GM18499 (cell line): ENCODE measurements around the gene CFAP221.
A peak's percentile ranks its signal among the peaks of the same experiment; 100 is the strongest.

Source experiments
- ATAC-seq: cut with Tn5 transposase; IDR thresholded peaks from one replicate; pipeline ENCODE4 v1.9.1; 2021; ENCODE audit warnings: moderate number of reproducible peaks; ENCODE audit not compliant: insufficient read depth, unreplicated experiment

CFAP221 gene

DNA sequence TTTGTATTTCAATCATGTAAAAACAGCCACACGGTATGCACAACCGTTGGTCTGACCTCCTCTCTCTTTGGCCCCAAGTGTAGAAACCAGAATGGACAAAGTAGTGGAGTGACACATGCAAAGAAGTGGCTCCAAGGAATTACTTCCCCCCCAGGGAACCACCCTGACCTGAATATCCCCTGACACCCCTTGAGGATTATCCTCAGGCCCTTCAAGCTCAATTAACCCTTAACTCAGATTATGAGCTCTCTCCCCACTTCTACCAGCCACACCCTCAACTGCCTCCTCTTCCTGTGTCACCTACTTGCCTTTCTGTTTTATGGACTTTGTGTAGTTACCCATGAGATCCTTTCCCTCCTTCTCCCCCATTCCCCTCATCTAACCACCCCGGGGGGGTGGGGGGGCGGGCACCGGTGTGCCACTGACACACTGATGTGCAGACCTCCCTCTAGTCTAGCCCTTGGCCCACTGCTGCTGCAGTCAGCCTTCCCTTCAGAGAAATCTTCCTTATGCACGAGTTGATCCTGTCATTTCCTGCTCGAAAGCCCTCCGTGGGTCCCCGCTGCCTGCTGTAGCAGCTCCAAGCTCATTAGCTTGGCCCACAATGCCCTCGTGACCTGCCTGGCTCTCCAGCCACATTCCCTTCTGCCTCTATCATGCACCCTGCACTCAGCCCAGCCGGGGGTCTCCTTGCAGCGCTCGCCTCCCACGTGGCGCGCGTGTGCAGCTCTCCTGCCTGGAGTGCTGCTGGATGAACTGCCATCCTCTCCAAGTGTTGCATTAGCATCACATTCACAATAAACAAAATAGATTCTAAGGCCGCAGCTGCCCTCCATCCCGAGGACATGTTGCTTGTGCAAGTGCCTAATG, 94.7 kb downstream of the CFAP221 start:
- ATAC-seq, result no peak

DNA sequence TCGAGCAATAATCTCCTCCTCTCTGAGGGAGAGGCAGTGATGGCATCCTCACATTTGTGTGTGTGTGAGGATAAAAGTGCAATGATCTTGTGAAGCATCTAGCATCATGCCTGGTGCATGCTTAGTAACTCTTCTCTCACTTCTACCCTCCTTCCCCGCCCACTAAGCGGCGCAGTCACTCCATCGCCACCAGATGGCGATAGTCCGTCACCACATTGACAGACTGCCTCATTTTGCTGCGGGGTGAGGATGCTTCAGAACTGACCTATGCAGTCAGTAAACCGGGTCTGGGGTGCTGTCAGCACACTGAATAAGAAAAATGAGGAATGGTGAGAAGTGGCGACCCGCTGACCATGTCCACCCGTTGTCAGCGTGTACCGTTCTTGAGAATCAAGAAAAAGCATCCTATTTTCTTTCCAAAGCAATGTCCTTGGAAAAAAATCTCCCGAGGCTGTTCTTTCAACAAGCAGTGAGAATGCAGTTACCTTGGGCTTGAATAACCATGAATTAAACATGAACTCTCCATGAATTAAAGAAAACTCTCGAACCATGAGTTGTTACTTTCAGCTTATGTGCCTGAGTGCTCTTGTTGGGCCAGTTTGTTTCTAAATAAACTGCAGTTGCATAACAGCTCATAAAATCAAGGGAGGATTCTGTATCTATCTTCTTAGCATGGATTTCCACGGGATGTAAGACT, 97.5 kb downstream of the CFAP221 start:
- ATAC-seq, result no peak

DNA sequence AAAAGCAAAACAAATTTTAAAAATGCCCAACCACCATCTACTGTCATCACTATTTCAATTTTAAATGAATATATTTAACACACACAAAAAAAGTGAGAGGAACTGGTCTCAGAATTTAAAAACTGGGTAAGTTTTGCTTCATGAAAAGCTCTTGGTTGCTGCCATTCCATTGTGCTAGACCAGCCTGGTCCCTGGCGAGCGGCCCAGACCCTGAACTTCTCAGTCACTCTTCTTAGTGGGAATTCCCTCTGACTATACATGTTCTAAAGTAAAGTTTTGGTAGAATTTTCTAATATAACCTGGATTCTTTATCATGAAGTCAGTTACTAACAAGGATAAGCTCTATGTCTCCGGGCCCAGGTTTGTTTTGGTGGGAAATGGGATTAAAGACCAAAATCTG, 99.9 kb downstream of the CFAP221 start:
- no peak for ATAC-seq

DNA sequence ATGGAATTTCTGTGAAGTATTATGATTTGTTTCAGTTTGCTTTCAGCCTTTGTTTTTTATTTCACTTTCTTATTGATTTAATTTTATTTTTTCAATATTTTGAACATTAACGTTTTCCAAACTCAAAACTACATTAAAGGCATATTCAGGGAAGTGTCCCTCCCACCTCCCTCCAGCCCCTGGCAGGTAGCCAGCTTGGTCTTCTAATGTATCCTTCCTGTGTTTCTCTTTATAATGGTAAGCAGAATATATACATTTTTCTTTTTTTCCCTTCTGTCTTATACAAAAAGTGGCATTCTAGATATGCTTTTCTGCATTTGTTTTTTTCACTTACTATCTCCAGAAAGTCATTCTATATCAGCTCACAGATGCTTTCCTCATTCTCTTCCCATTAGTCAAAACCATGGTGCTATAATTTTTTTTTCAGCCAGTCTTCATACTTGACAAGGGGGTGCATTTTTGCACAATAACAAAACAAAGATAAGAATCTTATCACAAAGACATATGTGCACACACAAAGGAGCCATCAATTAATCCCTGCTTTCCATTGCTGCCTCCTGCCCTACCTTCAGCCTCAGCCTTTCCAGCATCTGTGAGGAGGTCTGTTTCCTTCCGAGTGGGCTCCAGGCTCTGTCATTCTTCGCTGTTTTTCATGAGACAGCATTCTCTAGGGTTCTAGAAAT, 101.1 kb downstream of the CFAP221 start:
- no peak for ATAC-seq

DNA sequence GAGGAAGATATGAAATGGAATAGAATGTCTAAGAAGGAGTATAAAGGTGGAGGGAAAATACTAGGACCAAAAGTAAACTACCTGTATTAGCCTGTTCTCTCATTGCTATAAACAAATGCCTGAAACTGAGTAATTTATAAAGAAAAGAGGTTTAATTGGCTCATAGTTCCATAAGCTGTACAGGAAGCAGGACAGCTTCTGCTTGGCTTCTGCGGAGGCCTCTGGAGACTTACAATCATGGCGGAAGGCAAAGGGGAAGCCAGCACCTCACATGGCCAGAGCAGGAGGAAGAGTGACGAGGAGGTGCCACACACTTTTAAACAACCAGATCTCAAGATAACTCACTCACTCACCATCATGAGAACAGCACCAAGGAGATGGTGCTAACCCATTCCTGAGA, 101.9 kb downstream of the CFAP221 start:
- ATAC-seq, result no peak

DNA sequence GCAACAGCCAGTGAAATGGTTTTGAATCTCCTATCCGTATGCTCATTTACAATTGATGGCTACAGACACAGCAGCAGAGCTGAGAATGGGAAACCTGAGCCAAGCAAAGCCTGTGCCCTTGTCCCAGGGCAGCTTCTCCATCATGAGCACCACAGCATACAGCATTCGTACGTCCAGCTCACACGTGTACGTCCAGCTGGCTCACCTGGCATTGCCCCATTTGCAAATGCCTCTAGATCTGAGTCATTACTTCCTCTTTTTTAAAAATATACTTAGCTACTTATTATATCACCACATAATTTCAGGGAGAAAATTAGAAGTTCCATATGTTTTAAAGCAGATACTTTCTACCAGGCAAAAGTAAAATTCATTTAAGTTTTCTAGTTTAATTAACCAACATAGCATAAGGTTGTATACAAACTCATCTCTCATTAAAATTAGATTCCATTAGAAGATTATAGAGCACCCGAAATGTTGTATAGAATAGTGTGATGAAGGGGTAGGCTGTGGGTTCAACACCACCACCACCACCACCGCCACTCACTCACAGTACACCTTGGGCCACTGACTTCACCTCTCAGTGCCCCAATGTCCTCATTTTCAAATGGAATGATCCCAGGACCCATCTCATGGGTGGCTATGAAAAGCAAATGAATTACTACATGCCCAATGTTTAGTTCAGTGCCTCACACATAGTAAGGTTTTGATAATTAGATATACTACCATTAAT, 103.4 kb downstream of the CFAP221 start:
- peak; percentile 83 for ATAC-seq

DNA sequence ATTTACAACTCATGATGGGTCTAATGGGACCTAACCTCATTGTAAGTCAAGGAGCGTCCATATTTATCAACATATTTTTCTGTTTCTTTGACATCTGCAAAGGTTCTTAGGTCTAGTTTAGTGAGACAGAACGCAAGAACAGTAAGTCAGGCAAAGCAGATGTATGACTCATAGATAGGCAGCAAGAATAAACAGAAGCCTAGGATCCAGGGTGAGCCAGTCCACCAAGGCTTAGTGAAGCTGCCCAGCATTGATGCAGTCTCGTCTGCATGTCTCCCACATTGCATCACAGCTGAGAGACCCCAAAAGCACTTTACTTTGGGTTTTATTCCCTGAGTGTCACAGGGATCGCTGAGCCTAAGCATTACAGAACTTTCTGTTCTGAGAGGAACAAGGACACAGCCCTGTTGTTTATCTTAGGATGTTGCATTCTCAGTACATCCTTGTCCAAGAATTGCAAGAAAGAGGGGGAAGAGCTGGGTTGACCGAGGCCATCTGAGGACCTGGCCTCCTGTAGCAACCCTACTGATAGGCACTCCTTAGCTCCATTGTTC, 105.2 kb downstream of the CFAP221 start:
- ATAC-seq, result no peak

DNA sequence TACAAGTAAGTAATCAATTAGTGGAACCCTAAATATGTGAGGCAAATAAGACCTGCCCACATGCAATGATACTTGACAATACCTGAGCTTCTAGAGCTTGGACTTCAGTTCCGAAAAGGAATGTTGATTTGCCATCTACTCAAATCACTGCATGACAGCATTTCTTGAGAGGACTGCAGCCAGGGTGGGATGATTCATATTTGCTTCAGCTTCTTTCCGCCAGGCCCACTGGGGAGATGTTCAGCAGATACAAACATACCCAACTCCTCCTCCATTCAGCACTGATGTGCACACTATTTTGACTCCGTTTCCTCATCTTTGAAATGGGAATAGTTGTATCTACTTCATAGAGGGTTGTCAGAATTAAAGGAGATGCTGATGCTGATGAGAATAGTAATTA, 106.0 kb downstream of the CFAP221 start:
- no peak for ATAC-seq

DNA sequence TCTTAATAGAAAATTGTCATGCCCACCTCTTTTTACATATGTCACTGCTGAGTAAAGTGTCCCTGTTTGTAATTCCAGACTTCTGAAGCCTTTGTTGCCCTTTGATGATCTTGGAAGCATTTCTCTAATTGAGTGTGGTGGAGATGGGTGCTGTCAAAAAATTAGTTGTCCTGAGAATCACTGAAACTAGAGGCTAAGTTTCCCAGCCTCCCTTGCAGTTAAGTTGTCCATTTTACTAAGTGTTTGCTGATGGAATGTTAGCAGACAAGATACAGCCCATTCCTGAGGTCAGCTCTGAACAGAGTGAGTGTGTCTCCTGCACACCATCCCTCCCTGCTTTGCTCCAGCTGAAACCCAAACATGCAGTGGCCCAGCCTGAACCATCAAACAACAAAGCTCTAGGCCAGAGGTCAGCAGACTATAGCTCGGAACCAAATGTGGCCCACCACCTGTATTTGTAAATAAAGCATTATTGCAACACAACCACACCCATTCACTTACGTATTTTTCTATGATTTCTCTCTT, 106.7 kb downstream of the CFAP221 start:
- ATAC-seq, result no peak

DNA sequence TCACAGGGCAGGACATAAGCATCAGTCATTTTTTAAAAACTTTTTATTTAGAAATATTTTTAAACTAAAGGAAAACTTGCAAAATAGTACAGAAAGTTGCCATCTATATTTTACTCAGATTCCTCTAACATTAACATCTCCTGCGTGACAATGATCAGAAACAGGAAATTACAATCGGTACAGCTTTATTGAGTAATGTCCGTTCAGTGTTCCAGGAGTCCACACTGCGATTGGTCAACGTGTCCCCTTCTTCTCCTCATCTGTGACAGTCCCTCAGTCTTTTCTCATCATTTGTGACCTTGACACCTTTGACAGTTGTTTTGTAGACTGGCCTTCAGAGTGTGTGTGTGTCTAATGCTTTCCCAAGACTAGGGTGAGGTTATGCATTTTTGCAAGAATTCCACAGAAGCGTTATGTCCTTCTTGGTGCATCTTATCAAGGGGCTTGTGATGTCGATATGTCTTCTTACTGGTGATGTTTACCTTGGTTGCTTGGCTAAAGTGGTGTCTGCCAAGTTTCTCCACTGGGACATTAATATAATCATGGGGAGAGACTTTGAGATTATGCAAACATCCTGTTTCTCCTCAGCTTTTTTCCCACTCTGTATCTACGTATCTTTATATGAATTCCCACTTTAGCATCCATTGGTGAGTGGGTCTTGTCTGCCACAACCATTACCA, 113.4 kb downstream of the CFAP221 start:
- no peak for ATAC-seq

DNA sequence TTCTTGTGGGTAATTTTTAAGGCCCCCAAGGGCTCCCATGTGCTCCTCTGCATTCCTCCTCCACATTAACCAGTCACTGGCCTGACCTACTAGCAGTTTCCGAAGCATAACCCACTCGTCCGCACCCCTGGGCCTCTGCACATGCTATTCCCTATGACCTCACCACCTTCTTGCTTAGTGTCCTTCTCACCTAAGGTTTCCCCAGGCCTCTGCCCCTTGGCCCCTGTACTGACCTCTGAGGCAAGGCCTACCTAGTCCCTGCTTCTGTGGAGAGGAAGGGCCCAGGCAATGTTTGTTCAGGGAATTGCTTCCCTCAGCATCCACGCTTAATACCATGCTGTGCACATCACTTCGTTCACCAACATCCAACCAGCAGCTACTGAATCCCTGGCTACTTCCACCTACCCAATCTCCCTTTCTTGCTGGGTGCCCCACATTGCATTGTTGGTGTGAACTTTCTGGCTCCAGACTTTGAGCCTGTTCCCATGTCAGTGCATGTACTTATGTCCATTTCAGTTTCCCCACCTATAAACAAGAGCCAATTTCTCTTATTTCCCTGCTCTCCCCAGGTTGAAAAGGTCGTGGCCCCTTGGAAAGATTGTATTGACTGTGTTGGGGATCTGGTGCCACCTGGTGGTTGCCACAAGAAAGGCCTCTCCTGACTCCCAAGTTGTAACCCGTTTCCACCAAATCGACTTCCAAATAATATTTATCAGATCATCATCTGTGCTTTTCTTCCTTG, 115.5 kb downstream of the CFAP221 start:
- no peak for ATAC-seq

DNA sequence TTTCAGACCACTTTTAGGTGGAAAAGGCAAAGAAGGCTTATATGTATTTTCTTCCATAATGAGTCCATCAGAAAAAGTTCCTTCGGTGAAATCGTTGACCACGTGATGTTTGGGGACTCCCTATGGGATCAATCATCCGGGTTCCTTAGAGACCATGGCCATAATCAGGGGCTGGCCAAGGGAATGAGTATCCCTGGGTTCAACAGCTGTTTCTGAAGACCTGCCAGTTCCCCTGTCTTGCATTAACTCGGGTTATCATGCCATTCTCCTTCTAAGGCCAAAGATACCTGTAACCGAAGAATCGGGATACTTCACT, 116.1 kb downstream of the CFAP221 start:
- no peak for ATAC-seq

DNA sequence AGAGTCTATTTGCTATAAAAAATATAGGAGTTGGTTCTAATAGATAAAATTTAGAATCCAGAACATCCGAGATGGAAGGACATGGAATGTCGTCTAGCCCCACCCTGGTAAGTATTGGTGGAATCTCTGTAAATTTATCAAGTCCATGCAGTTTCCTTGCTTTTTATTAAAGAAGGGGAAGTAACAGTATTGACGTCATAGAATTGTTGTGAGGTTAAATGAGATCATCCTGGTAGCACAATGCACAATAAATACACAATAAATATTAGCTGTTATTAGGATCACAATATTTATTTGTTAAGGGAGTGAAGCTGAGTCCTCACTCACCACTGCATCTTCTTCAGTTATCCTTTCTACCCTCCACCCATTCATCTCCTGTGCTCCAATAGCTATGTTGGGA, 118.0 kb downstream of the CFAP221 start:
- ATAC-seq, result no peak

DNA sequence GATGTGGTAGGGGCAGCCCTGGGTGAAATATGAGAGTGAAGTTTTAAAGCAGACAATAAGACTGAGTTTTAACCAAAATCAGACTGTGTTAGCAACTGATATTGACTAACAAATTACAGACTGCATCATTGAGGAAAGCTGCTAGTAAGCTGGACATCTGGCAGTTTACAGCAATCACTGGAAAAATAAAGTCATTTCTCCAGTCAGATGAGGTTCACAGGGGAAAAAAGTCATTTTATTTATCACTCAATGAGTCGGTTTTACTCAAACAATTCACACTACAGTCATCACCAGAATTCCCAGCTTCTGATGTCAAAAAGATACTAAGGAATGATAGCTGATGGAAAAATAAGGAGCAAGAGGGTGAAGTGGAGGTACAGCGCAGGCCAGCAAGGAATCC, 124.3 kb downstream of the CFAP221 start:
- ATAC-seq, result no peak

DNA sequence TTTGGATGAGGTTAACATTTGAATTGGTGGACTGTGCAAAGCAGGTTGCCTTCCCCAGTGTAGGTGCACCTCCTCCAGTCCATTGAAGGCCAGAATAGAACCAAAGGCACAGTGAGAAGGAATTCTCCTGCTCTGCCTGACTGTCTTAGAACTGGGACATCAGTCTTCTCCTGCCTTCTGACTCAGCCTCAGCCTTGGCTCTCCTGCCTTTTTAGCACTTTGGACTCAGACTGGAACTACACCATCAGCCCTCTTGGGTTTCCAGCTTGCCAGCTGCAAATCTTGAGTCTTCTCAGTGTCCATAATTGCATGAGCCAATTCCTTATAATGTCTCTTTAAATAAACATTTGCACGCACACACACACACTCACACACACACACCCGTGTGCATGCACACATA, 126.8 kb downstream of the CFAP221 start:
- ATAC-seq, result no peak

DNA sequence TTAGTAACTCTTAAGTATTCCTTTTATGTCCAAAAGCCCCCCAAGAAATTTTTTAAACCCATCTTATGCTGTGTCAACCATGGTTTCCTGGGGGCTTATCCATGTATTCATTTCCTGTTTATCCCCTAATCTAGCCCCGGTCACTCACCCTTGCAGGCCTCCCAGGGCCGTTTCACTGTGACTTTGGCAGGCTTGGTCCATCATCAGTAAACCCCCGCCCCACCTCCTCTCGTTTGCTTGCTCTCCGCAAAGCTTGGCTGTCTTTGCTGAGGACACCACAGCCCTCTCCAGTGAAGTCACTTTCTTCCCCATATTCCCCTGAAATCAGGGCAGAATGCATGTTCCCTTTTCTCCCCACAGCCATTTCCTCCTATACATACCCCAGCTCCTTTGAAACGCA, 127.5 kb downstream of the CFAP221 start:
- ATAC-seq, result no peak

DNA sequence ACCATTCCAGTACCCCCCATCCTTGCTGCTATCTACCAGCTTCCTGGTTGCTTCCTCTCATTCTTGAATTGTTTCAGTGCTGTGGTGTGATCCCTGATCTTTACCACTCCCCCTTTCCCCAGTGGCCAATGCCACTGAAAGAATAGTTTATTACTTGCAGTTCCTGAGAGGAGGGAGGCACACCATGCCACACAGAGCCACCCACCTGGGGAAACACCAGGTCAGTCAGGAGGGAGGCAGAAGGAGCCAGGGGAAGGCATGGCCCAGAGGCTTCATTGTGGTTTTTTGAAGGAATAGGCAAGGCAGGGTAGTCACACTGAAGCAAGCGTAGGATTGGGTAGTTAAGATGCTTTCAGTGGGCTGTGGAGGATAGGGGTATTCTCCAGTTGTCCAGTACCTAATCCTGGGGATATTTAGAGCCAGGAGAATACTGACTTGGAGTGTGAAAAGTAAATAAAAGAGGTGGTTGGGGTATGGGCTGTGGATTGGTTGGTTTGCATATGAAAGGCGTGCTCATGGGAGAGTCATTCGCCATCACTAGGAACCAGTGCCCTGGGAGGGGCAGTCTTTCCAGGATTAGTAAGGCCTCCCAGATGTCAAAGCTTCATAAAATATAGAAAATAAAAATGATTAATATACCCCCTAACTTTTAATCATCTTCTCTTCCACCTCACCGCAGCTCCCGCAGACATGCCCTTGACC, 128.1 kb downstream of the CFAP221 start:
- no peak for ATAC-seq

DNA sequence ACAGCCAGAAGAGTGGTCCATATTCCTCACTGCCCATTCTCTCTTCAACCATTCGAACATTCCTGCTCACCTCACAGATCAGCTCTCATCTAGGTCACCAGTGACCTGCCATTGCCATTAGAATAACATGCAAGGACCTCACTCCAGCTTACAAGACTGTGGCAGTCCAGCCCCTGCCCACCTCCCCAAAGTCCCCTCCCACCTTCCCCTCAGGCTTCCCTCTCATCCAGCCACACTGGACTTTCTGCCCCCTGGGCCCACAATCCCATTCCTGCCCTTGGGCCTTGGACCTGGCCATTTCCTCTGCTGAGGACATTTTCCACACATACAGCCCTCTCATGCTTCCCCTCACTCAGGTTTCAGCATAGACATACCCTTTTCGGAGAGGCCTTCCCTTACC, 129.5 kb downstream of the CFAP221 start:
- ATAC-seq, result no peak
